ENCODE measurements around the gene SYT5. TPM values are rescaled to one million over a fixed set of nuclear protein-coding genes. Genes with fewer than 3 reads are reported as not detected.
A peak's percentile ranks its signal among the peaks of the same experiment; 100 is the strongest.

The SYT5 gene
- total RNA-seq, 1 experiment from 2014 or later: not detected

DNA sequence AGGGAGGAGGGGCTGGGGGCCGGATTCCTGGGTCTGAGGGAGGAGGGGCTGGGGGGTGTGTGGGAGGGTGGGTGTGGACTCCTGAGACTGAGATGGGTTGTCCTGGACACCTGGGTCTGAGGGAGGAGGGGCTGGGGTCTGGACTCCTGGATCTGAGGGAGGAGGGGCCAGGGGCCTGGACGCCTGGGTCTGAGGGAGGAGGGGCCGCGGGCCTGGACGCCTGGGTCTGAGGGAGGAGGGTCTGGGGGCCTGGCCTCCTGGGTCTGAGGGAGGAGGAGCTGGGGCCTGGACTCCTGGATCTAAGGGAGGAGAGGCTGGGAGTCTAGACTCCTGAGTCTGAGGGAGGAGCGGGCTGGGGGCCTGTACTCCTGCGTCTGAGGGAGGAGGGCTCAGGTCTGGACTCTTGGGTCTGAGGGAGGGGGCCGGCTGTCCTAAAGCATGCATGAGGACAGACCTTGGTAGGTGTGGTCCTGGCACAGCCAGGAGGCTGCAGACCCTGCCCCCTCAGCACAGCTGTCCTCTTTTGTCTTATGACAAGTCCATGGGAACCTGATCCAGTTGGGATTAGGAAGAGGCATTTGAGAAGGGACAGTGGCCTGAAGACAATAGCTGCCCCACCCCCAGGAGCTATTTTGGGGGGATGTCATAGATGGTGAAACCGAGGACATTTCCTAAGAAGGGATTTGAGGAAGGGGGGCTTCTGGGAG is 32.4 kb downstream of the SYT5 start:
- Mint-ChIP-seq H3K4me1 (ENCODE audit: low read depth, unreplicated experiment) (peaks cover 20% of the 10 kb centered on the region), H3K27me3 (ENCODE audit: insufficient read depth, unreplicated experiment) (peaks cover 8% of the 10 kb centered on the region), H3K9me3 (ENCODE audit: unreplicated experiment) (peaks cover 10% of the 10 kb centered on the region), H3K27ac (ENCODE audit: unreplicated experiment) (no peak overlapping the region), H3K36me3 (ENCODE audit: insufficient read depth, unreplicated experiment) (no peaks in the 10 kb centered on the region), H3K4me3 (ENCODE audit: unreplicated experiment) (no peak overlapping the region)
- intact Hi-C loops (cut with micrococcal nuclease; ENCODE audit: unreplicated experiment): no loop called here
- BruUV-seq (replicated peaks): no TSS peak
- Histone ChIP-seq H3K36me3 (ENCODE audit: control insufficient read depth, insufficient read depth, low read length) (no peaks in the 10 kb centered on the region), H3K9me3 (no peaks in the 10 kb centered on the region), H3K4me3 (ENCODE audit: low read depth, low read length) (no peak overlapping the region), H3K4me1 (peaks cover 12% of the 10 kb centered on the region; the same call in 1 of the 2 replicates), H3K27me3 (replicated peaks; ENCODE audit: control insufficient read depth, insufficient read depth, low read length) (no peaks in the 10 kb centered on the region)
- DNase-seq: peak; percentile 24 to 66
- CTCF ChIA-PET: interaction anchor here (0.5 to 2.4 kb wide), 6 partner anchors 12 to 684 kb away, joined by 3 to 27 read pairs (median 8); partner anchors contain the start of genes DNAAF3, LENG9 and SYT5
- POLR2A ChIA-PET: interaction anchor here (0.6 kb wide), 2 partner anchors 112 to 130 kb away, joined by 4 read pairs; no protein-coding TSS in a partner anchor
- TF ChIP-seq, protein P1, sequence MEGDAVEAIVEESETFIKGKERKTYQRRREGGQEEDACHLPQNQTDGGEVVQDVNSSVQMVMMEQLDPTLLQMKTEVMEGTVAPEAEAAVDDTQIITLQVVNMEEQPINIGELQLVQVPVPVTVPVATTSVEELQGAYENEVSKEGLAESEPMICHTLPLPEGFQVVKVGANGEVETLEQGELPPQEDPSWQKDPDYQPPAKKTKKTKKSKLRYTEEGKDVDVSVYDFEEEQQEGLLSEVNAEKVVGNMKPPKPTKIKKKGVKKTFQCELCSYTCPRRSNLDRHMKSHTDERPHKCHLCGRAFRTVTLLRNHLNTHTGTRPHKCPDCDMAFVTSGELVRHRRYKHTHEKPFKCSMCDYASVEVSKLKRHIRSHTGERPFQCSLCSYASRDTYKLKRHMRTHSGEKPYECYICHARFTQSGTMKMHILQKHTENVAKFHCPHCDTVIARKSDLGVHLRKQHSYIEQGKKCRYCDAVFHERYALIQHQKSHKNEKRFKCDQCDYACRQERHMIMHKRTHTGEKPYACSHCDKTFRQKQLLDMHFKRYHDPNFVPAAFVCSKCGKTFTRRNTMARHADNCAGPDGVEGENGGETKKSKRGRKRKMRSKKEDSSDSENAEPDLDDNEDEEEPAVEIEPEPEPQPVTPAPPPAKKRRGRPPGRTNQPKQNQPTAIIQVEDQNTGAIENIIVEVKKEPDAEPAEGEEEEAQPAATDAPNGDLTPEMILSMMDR (IDR thresholded peaks at IDR 0.05; ENCODE audit: insufficient read depth in 1 of 2, low read depth in 1 of 2, low read length in 1 of 2, severe bottlenecking in 1 of 2, unreplicated experiment in 1 of 2): no peak

DNA sequence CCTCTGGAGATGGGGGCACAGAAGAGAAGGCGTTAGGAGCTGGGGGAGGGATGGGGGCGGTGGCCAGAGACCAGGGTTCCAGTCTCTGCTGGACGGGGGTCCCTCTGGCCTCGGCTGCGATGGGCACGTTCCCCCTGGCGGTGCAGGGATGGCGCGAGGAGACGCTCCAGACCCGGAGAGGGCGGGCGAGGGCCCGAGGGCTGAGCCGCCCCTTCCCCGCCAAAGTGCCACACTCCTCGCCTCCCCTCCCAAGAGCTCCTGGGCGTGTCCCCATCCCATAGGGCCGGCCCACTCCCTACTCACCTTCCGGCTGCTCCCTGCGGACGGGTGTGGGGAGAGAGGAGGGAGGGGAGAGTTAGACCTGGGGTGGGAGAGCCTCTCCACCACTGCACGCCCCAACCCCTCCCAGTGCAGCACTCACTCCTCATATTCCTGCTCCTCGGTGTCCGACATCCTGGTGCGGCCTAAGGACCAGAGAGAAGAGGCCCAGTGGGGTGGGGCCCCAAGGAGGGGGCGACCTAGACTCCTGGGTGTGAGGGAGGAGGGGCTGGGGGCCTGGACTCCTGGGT is 33.3 kb downstream of the SYT5 start:
- Mint-ChIP-seq H3K9me3 (ENCODE audit: unreplicated experiment) (peaks cover 3% of the 10 kb centered on the region), H3K36me3 (ENCODE audit: insufficient read depth, unreplicated experiment) (no peaks in the 10 kb centered on the region), H3K4me3 (ENCODE audit: unreplicated experiment) (peak overlapping the region; percentile 66), H3K27me3 (ENCODE audit: insufficient read depth, unreplicated experiment) (peaks cover 8% of the 10 kb centered on the region), H3K4me1 (ENCODE audit: low read depth, unreplicated experiment) (peaks cover 20% of the 10 kb centered on the region), H3K27ac (ENCODE audit: unreplicated experiment) (no peak overlapping the region)
- TF ChIP-seq, protein P1 (IDR thresholded peaks at IDR 0.05; ENCODE audit: insufficient read depth in 1 of 2, low read depth in 1 of 2, low read length in 1 of 2, severe bottlenecking in 1 of 2, unreplicated experiment in 1 of 2): no peak
- Histone ChIP-seq H3K27me3 (replicated peaks; ENCODE audit: control insufficient read depth, insufficient read depth, low read length) (no peaks in the 10 kb centered on the region), H3K4me1 (peaks cover 12% of the 10 kb centered on the region; the same call in 1 of the 2 replicates), H3K9me3 (no peaks in the 10 kb centered on the region), H3K36me3 (ENCODE audit: control insufficient read depth, insufficient read depth, low read length) (no peaks in the 10 kb centered on the region), H3K4me3 (ENCODE audit: low read depth, low read length) (peak overlapping the region; percentile 43)
- POLR2A ChIA-PET: interaction anchor here (0.6 kb wide), 3 partner anchors 129 to 493 kb away, joined by 3 to 4 read pairs (median 3); partner anchors contain the start of gene UBE2S
- intact Hi-C loops (cut with micrococcal nuclease; ENCODE audit: unreplicated experiment): loop anchor here (1.0 kb wide), 3 partner anchors 10 to 272 kb away; no protein-coding TSS in a partner anchor
- no TSS peak for BruUV-seq (replicated peaks)
- peak; percentile 72 to 88 for DNase-seq
- CTCF ChIA-PET: interaction anchor here (0.5 to 2.4 kb wide), 11 partner anchors 9 to 683 kb away, joined by 3 to 27 read pairs (median 5); partner anchors contain the start of genes DNAAF3, KMT5C, LENG9 and PPP1R12C

DNA sequence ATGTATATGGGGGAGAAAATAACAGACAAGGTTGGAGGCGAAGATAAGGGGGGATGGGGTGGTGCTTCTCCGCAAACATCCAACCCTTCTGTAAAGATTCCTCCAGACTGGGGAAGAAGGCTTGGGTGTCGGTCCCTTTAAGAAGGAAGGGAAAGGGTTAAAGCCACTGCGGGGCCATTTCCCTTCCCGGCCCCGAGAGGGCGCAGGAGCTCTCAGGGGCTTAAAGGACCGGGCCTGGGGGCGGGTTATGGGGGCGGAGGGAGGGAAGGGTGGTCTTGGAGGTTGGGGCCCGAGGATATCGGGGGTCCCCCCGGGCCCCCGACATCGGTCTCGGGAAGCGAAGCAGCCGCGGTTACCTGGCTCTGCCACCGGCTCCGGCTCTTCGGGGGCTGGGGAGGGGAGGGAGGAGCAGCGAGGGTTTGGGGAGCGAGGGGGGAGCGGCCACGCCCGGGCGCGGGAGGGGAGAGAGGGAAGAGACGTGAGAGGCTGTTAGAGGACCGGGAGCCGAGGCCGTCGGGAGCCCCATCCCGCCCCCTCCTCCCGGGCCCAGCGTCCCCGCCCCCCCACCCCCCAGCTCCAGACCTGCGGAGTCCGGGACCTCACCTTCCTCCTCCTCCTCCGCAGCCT is 33.9 kb downstream of the SYT5 start:
- intact Hi-C loops (cut with micrococcal nuclease; ENCODE audit: unreplicated experiment): loop anchor here (1.0 kb wide), 3 partner anchors 10 to 272 kb away; no protein-coding TSS in a partner anchor
- POLR2A ChIA-PET: interaction anchor here (0.6 to 1.1 kb wide), 3 partner anchors 262 to 494 kb away, joined by 3 to 5 read pairs (median 3); partner anchors contain the start of gene UBE2S
- H3K4me3 ChIP-seq (ENCODE audit: low read depth, low read length): peak overlapping the region; percentile 43
- no peaks in the 10 kb centered on the region for H3K9me3 ChIP-seq
- H3K36me3 Mint-ChIP-seq (ENCODE audit: insufficient read depth, unreplicated experiment): no peaks in the 10 kb centered on the region
- no TSS peak for BruUV-seq (replicated peaks)
- H3K27ac Mint-ChIP-seq (ENCODE audit: unreplicated experiment): no peak overlapping the region
- peak; percentile 69 to 73 for DNase-seq
- H3K36me3 ChIP-seq (ENCODE audit: control insufficient read depth, insufficient read depth, low read length): no peaks in the 10 kb centered on the region
- peaks cover 8% of the 10 kb centered on the region for H3K27me3 Mint-ChIP-seq (ENCODE audit: insufficient read depth, unreplicated experiment)
- CTCF ChIA-PET: interaction anchor here (0.5 to 2.4 kb wide), 12 partner anchors 10 to 315 kb away, joined by 3 to 27 read pairs (median 5); partner anchors contain the start of genes DNAAF3, ISOC2, KMT5C and PPP1R12C
- peaks cover 12% of the 10 kb centered on the region; the same call in 1 of the 2 replicates for H3K4me1 ChIP-seq
- no peaks in the 10 kb centered on the region for H3K9me3 Mint-ChIP-seq (ENCODE audit: unreplicated experiment)
- no peaks in the 10 kb centered on the region for H3K27me3 ChIP-seq (replicated peaks; ENCODE audit: control insufficient read depth, insufficient read depth, low read length)
- H3K4me3 Mint-ChIP-seq (ENCODE audit: unreplicated experiment): peak overlapping the region; percentile 66
- H3K4me1 Mint-ChIP-seq (ENCODE audit: low read depth, unreplicated experiment): peaks cover 20% of the 10 kb centered on the region
- TF ChIP-seq, protein P1 (IDR thresholded peaks at IDR 0.05; ENCODE audit: insufficient read depth in 1 of 2, low read depth in 1 of 2, low read length in 1 of 2, severe bottlenecking in 1 of 2, unreplicated experiment in 1 of 2): peak; percentile 79 to 94
